Upper lobe of right lung (tissue), 1 donor: ENCODE results near the gene ASPRV1. TPM values are rescaled to one million over a fixed set of nuclear protein-coding genes. Genes with fewer than 3 reads are reported as not detected.
A peak's percentile ranks its signal among the peaks of the same experiment; 100 is the strongest.

Experiments used
- ATAC-seq: fragments of 200-7000 bp; cut with Tn5 transposase; one replicate; pipeline ENCODE4 v1.9.1; 2020; ENCODE audit warnings: mild to moderate bottlenecking, moderate library complexity
- DNase-seq: peaks from one replicate; pipeline ENCODE4 v3.0.0-alpha.2; 2020
- H3K27ac ChIP-seq: fragments of 200-600 bp; one replicate; pipeline ENCODE4 v1.8.0; 2022
- H3K27me3 ChIP-seq: fragments of 200-600 bp; one replicate; pipeline ENCODE4 v1.8.0; 2022; ENCODE audit warnings: mild to moderate bottlenecking
- H3K36me3 ChIP-seq: fragments of 200-600 bp; one replicate; pipeline ENCODE4 v1.8.0; 2022
- H3K4me1 ChIP-seq: fragments of 200-600 bp; one replicate; pipeline ENCODE4 v1.8.0; 2022
- H3K4me3 ChIP-seq: fragments of 200-600 bp; one replicate; pipeline ENCODE4 v1.8.0; 2022; ENCODE audit warnings: mild to moderate bottlenecking
- H3K9me3 ChIP-seq: fragments of 200-600 bp; one replicate; pipeline ENCODE4 v1.8.0; 2022
- CTCF ChIP-seq: fragments of 200-600 bp; IDR thresholded peaks from one replicate; pipeline ENCODE4 v1.8.0; 2022; ENCODE audit warnings: antibody characterized with exemption
- intact Hi-C: fragments of 100-400 bp; cut with DNase I; formaldehyde crosslinking; loops from one replicate; pipeline ENCODE4 v1.11.0; 2022
- total RNA-seq: library from RNA; stranded (reverse); fragmentation: NEBNext Ultra II Directional; extraction: Animal tissue kit (Norgen Biotek cat#: 25700); gene quantifications from one replicate; pipeline ENCODE4 v1.2.1, GENCODE V29; 2021
- donor health status: DM: no; HTN: yes; CAD: no; lungs with severe emphysema.

The ASPRV1 gene
- total RNA-seq, 1 donor from 2014 or later: 2.1 TPM

GRCh38 chr2:69993048-69993565 is 31.7 kb upstream of the ASPRV1 start:
- ATAC-seq (no peak), DNase-seq (peak; percentile 57)
- Histone ChIP-seq H3K9me3 (no peaks in the 10 kb centered on the region), H3K27me3 (no peaks in the 10 kb centered on the region), H3K4me1 (no peaks in the 10 kb centered on the region), H3K4me3 (no peak overlapping the region), H3K36me3 (peaks cover 3% of the 10 kb centered on the region), H3K27ac (no peak overlapping the region)
- no peak for TF ChIP-seq CTCF
- intact Hi-C loops: no loop called here

DNA sequence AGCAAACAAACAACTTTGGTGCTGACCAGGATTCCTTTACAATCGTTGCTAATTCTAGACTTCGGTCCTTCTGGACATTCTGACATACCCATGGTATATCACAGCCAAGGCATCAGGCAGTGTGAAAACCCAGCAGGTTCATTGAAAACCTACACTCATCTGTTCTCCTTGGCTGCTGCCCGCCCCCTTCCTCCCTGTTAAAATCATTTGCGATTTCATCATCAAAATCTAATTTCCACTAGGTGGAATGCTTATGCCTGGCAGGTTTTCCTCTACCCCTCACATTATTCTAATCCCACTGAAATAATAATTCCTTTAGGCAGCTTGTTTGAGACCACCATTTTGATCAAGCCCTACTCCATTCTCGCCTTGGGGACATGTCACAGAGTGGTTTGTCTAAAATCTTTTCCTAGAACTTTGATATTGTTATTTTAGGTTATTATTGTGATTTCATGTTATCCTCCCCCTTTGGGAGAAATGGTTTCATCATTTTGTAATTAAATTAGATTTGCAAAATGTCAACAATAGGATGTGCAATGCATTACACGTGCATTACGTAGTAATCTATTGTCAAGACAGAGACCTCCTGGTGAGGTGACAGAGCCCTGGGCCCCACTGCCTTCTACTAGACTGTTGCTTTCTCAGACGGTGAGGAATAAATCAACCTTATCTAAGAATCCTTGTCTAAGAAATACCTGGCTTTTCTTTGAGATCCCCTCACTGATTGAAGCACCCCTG is 31.0 kb upstream of the ASPRV1 start:
- no peak for ATAC-seq
- Histone ChIP-seq H3K4me1 (no peaks in the 10 kb centered on the region), H3K27me3 (no peaks in the 10 kb centered on the region), H3K36me3 (peaks cover 3% of the 10 kb centered on the region), H3K9me3 (no peaks in the 10 kb centered on the region), H3K4me3 (no peak overlapping the region), H3K27ac (no peak overlapping the region)
- intact Hi-C loops: no loop called here
- no peak for TF ChIP-seq CTCF
- no peak for DNase-seq

DNA sequence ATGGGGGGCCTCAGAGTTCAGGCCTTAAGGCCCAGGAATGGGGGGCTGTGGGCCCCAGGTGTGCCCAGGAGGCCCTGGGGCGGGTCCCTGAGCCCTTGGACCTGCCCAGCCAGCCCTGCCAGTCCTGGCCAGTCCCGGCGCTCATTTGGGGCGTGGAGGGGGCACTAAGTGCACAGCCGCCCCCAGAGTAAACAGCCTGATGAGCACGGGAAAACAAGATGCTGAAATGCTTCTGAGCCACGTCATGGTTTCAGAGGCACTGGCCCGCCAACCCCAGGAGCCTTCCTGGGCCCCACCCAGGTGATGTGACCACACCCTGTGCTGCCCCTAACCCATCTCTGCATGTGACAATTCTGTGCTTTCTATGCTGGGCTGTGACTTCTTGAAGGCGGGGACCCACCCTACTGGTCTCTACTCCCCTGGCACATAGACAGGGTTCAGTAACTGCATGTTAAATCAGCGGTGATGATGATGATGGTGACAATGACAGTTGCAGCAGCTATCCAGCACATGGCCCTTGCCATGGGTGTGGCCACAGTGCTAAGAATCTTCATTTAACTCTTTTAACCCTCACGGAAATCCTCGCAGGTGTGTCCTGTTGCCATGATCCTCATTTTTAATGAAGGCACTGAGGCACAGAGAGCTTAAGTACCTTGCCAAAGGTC is 28.1 kb upstream of the ASPRV1 start:
- no peak for ATAC-seq
- peaks cover 3% of the 10 kb centered on the region for H3K36me3 ChIP-seq
- no peaks in the 10 kb centered on the region for H3K9me3 ChIP-seq
- no peak overlapping the region for H3K27ac ChIP-seq
- no peak overlapping the region for H3K4me3 ChIP-seq
- no peaks in the 10 kb centered on the region for H3K27me3 ChIP-seq
- intact Hi-C loops: no loop called here
- no peak for TF ChIP-seq CTCF
- DNase-seq: peak; percentile 35
- no peaks in the 10 kb centered on the region for H3K4me1 ChIP-seq

DNA sequence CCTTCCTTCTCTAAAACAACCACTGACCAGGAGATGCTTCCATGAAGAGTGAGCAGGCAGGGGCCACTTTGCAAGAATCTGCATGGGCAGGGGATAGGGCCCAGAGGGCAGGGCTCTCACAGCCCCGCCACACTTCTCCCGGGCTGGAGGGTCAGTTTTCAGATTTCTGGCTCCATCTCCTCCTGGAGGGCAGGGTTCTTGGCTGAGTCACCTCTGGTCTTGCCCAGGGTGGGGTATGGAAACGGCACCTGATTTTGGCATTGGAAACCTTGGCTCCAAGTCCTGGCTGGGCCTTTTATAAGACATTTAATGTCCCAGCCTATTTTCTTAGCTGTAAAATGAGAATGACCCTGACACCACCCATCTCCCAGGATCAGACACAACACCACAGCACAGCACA is 27.6 kb upstream of the ASPRV1 start:
- H3K36me3 ChIP-seq: peaks cover 1% of the 10 kb centered on the region
- ATAC-seq (no peak), DNase-seq (no peak)
- H3K27ac ChIP-seq: no peak overlapping the region
- H3K9me3 ChIP-seq: no peaks in the 10 kb centered on the region
- no peak overlapping the region for H3K4me3 ChIP-seq
- TF ChIP-seq CTCF: no peak
- no peaks in the 10 kb centered on the region for H3K27me3 ChIP-seq
- intact Hi-C loops: no loop called here
- H3K4me1 ChIP-seq: no peaks in the 10 kb centered on the region

DNA sequence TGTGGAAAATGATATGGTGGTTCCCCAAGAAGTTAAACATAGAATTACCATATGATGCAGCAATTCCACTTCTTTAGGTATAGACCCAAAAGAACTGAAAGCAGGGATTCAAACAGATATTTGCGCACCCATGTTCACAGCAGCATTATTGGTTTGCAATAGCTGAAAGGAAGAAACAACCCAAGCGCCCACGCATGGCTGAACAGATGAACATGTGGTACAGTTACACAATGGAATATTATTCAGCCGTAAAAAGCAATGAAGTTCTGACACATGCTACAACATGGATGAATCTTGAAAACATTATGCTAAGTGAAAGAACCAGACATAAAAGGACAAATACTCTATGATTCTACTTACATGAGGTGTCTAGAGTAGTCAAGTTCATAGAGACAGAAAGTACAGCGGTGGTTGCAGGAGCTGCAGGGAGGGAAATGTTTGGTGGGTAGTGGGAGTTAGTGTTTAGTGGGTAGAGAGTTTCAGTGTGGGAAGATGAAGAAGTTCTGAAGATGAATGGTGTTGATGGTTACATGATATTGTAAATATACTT is 26.7 kb upstream of the ASPRV1 start:
- no peak for TF ChIP-seq CTCF

More for the DNA sequence above, 26.7 kb upstream of the ASPRV1 start:
- ATAC-seq (no peak), DNase-seq (no peak)
- no peaks in the 10 kb centered on the region for H3K4me1 ChIP-seq
- H3K27me3 ChIP-seq: no peaks in the 10 kb centered on the region
- H3K36me3 ChIP-seq: no peaks in the 10 kb centered on the region
- no peaks in the 10 kb centered on the region for H3K9me3 ChIP-seq
- H3K4me3 ChIP-seq: no peak overlapping the region
- intact Hi-C loops: no loop called here
- no peak overlapping the region for H3K27ac ChIP-seq
